Loucy (cell line): ENCODE data around the gene AKAP13.

Source experiments
- H2AFZ ChIP-seq: fragments of 200-600 bp; sonication (generic); 2 replicates; pipeline ENCODE4 v1.6.0; 2016; ENCODE audit warnings: antibody characterized with exemption, mild to moderate bottlenecking, low read length, moderate library complexity
- H3F3A ChIP-seq: fragments of 200-600 bp; 2 replicates; pipeline ENCODE4 v1.6.0; 2016; ENCODE audit warnings: antibody characterized with exemption, low read depth, mild to moderate bottlenecking
- H3K27me3 ChIP-seq: fragments of 200-600 bp; sonication (generic); 2 replicates; pipeline ENCODE4 v1.6.1; 2014; ENCODE audit warnings: low read length, mild to moderate bottlenecking; ENCODE audit not compliant: insufficient read depth, poor library complexity, severe bottlenecking
- H3K36me3 ChIP-seq: fragments of 200-600 bp; sonication (generic); 2 replicates; pipeline ENCODE4 v1.6.1; 2016; ENCODE audit warnings: low read length; ENCODE audit not compliant: insufficient read depth
- H3K4me1 ChIP-seq: fragments of 200-600 bp; sonication (generic); 2 replicates; pipeline ENCODE4 v1.5.1; 2014; ENCODE audit warnings: low read length, mild to moderate bottlenecking; ENCODE audit not compliant: insufficient read depth, poor library complexity, severe bottlenecking
- H3K4me2 ChIP-seq: fragments of 200-600 bp; sonication (generic); 2 replicates; pipeline ENCODE4 v1.6.0; 2014; ENCODE audit warnings: antibody characterized with exemption, low read length, low read depth, mild to moderate bottlenecking; ENCODE audit not compliant: poor library complexity, severe bottlenecking
- H3K4me3 ChIP-seq: fragments of 200-600 bp; sonication (generic); 2 replicates; pipeline ENCODE4 v1.5.1; 2014; ENCODE audit warnings: low read length, mild to moderate bottlenecking, mixed read lengths; ENCODE audit not compliant: poor library complexity, severe bottlenecking
- H3K79me2 ChIP-seq: fragments of 200-600 bp; sonication (generic); 2 replicates; pipeline ENCODE4 v1.6.1; 2014; ENCODE audit warnings: low read length; ENCODE audit not compliant: insufficient read depth
- H3K9ac ChIP-seq: fragments of 200-600 bp; sonication (generic); 2 replicates; pipeline ENCODE4 v1.6.0; 2014; ENCODE audit warnings: mild to moderate bottlenecking, low read depth, low read length, moderate library complexity; ENCODE audit not compliant: poor library complexity, severe bottlenecking
- H3K9me2 ChIP-seq: fragments of 200-600 bp; sonication (generic); replicated peaks from 2 replicates; pipeline ENCODE4 v1.6.1; 2016; ENCODE audit warnings: low read depth, low read length, mixed read lengths
- H3K9me3 ChIP-seq: fragments of 200-600 bp; sonication (generic); 2 replicates; pipeline ENCODE4 v1.6.1; 2014; ENCODE audit warnings: mild to moderate bottlenecking, antibody characterized with exemption, low read length, low read depth; ENCODE audit not compliant: insufficient read depth
- H4K20me1 ChIP-seq: fragments of 200-600 bp; sonication (generic); 2 replicates; pipeline ENCODE4 v1.6.0; 2014; ENCODE audit warnings: antibody characterized with exemption, low read length, mild to moderate bottlenecking; ENCODE audit not compliant: insufficient read depth, poor library complexity, severe bottlenecking
- CTCF ChIP-seq: fragments of 200-600 bp; sonication (generic); conservative IDR thresholded peaks from 2 replicates; pipeline ENCODE4 v1.5.1; 2014; ENCODE audit warnings: mild to moderate bottlenecking, antibody characterized with exemption, low read length
- EZH2phosphoT487 ChIP-seq: fragments of 200-600 bp; IDR thresholded peaks from 2 replicates; pipeline ENCODE4 v1.6.1; 2018; ENCODE audit warnings: antibody characterized with exemption, mild to moderate bottlenecking, moderate library complexity, borderline replicate concordance

Gene AKAP13

GRCh38 chr15:85748729-85749128, 368.3 kb downstream of the AKAP13 start:
- Histone ChIP-seq H3K36me3 (peaks cover 47% of the 10 kb centered on the region), H3K9me3 (no peaks in the 10 kb centered on the region)
- no peak for TF ChIP-seq CTCF
- no peak for TF ChIP-seq EZH2phosphoT487

GRCh38 chr15:85749261-85750151, 369.1 kb downstream of the AKAP13 start:
- Histone ChIP-seq H3K4me3 (no peak overlapping the region), H3K79me2 (no peaks in the 10 kb centered on the region), H3K9me3 (no peaks in the 10 kb centered on the region), H3K9me2 (no peaks in the 10 kb centered on the region), H2AFZ (no peak overlapping the region), H4K20me1 (no peaks in the 10 kb centered on the region), H3K27me3 (no peaks in the 10 kb centered on the region), H3K9ac (no peak overlapping the region), H3K4me1 (no peaks in the 10 kb centered on the region), H3K36me3 (peaks cover 39% of the 10 kb centered on the region), H3K4me2 (no peak overlapping the region), H3F3A (no peaks in the 10 kb centered on the region)
- TF ChIP-seq CTCF (no peak), EZH2phosphoT487 (no peak)

More at GRCh38 chr15:85748729-85749128, 368.3 kb downstream of the AKAP13 start:
- Histone ChIP-seq H3K79me2 (no peaks in the 10 kb centered on the region), H2AFZ (no peak overlapping the region), H3K9me2 (no peaks in the 10 kb centered on the region), H4K20me1 (no peaks in the 10 kb centered on the region), H3K4me1 (no peaks in the 10 kb centered on the region), H3K9ac (no peak overlapping the region), H3F3A (no peaks in the 10 kb centered on the region), H3K4me3 (no peak overlapping the region), H3K27me3 (no peaks in the 10 kb centered on the region), H3K4me2 (no peak overlapping the region)

- no peak overlapping the region for H2AFZ ChIP-seq
- no peaks in the 10 kb centered on the region for H3K79me2 ChIP-seq
- no peak overlapping the region for H3K9ac ChIP-seq
- no peaks in the 10 kb centered on the region for H3K9me3 ChIP-seq
- H3K4me3 ChIP-seq = no peak overlapping the region
- no peaks in the 10 kb centered on the region for H3K4me1 ChIP-seq
- H3K27me3 ChIP-seq = no peaks in the 10 kb centered on the region
- H3K9me2 ChIP-seq = no peaks in the 10 kb centered on the region
- no peaks in the 10 kb centered on the region for H3F3A ChIP-seq
- TF ChIP-seq EZH2phosphoT487 = no peak
- H3K36me3 ChIP-seq = peaks cover 28% of the 10 kb centered on the region; the same call in 1 of the 2 replicates
- H4K20me1 ChIP-seq = no peaks in the 10 kb centered on the region
- H3K4me2 ChIP-seq = no peak overlapping the region
Measured at GRCh38 chr15:85750319-85751290, 370.2 kb downstream of the AKAP13 start.
